Activated effector memory CD4-positive, alpha-beta T cell treated with anti-CD3 and anti-CD28 coated beads, Interleukin-2, amount 50 U/mL, for 16 hours (primary cell): ENCODE results near the gene YAF2.
A peak's percentile ranks its signal among the peaks of the same experiment; 100 is the strongest.
"Not testable (repeated sequence)": the region's sequence is repeated elsewhere in the genome, so short reads cannot be mapped to it uniquely, and the experiment has no call there.

Experiments
- DNase-seq: peaks from one replicate; pipeline ENCODE4 v3.0.0-alpha.2; 2020

Gene YAF2

DNA sequence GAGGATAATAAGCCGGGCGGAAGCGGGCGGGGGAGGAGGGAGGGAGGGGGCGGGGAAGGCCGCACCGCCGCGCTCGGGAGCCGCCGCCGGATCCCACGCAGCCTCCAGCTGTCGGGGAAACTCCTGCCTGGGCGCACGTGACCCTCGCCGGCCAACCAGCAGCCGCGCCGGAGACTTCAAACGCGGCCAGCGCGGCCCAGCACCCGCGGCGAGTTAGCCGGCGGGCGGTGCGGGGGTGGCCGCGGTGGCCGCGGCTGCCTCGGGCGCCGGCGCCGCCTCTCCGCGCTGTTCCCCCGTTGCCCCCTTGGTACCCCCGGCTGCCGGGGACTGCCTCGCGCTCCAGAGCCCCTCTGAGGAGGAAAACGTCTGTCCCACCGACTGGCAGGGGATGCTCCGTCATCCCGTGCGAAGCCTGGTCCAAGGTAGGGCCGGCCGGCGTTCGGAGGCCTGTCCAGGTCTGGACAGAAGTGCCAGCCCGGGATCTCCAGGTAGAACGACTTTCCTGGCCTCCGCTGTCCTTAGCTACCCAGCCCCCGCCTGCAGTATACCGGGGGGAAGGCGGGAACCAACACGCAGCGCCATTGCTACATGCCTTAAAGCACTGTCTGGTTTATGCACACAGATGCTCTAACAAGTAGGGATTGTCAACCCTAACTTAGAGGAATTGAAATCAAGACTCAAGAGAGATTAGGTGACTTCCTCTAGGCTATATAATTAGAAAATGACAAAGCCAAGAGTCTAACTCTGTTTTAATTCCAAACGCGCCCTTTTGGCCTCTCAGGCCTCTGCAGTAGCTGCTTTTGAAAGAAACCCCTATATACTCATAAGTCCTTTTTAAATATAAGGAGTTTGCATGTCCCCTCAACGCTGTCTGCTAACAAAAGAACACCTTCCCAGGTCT is at the start of gene YAF2:
Gene YAF2 (minus strand): TSS at position 9 of the 901 bp plus-strand sequence. CDS start 68 bp downstream, outside the sequence.
- DNase-seq, result peak; percentile 96

- DNase-seq, result no peak
These were observed 48.7 kb upstream of the YAF2 start for GRCh38 chr12:42286741-42287140.

DNA sequence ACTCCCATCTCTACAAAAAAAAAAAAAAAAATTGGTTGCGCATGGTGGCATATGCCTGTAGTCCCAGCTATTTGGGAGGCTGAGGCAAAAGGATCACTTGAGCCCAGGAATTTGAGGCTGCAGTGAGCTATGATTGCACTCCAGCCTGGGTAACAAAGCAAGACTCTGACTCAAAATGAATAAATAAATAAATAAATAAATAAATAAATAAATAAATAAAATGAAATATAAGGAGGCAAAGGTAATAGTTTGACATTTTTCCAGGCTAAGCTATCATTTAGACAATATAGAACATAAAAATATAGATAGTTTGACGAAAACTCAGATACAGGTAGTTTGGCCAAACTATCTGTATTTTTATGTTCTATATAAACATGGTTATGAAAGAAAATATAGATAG is 47.4 kb upstream of the YAF2 start:
- no peak for DNase-seq

DNA sequence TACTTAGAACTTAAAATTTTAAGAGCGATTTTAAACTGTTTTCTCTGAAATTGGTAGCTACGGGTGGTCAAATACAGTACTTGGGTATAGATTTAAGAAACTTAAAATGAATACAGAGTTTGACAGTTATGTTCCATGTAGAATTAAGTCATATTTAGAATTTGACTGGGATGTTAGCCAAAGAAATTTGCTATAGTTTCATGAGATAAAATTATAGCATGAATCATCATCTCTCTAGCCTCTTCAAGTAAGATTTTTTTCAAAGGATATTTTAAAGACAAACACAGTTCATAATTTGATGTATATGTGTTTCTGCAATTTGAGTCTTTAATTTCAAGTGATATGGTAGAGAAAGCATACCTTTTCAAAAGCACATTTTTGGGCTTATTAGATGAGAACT is 46.8 kb upstream of the YAF2 start:
- no peak for DNase-seq

DNA sequence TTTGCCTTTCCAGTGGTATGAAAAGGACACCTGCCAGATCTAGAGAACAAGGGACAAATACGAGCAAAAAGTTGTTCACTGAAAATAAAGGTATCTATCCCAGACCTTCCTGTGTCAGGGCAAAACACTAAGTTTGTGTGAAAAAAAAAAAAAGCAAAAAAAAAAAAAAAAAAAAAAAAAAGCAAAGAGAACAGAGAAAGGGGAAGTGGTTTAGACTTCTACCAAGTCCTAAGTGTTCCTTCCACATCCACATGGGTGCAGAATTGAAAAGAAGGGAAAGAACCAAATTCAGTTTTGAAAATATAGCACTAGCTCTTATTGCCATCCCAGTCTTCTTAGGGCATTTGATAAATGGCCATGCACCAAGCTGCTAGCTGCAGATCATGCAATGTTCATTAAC is 46.1 kb upstream of the YAF2 start:
- DNase-seq, result no peak

- DNase-seq, result no peak
These were observed 45.7 kb upstream of the YAF2 start for GRCh38 chr12:42283739-42284138.

DNA sequence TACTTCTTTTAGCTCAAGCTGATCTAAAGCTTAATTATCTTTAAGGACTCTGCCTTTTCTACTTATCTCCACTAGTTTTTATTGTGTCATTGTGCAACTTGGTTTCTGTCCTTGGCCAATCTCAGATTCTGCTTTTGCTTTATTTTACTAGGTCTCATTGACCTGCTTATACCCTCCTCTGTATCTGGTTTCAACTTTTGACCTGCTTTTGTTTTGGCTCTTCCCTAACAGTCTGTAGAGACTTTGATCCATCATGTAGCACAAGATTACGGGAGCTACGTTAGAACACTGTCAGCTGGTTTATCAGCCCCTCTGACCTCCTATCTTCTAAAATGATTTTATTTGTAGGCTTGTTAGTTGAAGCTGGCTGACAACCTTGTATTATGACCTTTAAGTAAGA is 44.2 kb upstream of the YAF2 start:
- DNase-seq, result no peak

DNA sequence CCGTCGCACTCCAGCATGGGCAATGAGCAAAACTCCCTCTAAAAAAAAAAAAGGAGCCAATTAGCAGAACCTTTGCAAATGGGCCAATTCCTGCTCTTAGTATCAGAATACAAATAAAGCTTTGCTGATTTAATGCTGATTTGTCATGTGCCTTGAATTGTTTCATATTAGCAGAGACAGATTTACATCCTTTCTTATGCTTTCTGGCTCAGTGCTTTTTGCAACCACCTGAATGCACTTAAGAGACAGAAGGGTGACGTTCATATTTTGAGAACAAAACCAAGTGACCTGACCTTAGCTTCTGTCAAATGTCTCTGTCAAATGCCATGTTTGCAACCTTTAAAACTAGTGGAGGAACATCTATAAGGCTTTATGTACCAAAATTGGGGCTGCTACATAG is 43.8 kb upstream of the YAF2 start:
- no peak for DNase-seq

- no peak for DNase-seq
These were observed 43.2 kb upstream of the YAF2 start for GRCh38 chr12:42281278-42281677.

DNA sequence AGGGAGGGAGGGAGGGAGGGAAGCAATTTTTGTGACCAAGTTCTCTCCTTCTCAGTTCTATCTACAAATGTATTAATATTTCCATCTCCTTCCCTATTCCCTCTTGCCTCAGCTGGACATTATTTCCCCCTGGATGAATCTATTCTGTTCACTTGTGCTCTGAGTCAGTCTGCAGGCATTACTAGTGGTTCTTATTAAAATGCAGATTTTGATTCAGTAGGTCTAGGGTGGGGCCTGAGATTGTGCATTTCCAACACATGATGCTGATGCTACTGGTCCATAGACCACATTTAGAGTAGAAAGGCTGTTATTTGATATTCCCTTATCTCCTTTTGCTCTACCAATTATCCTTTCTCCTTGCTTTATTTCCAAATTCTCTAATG is 40.1 kb upstream of the YAF2 start:
- no peak for DNase-seq

GRCh38 chr12:42277396-42278127 is 39.5 kb upstream of the YAF2 start:
- DNase-seq, result no peak

- no peak for DNase-seq
These were observed 37.5 kb upstream of the YAF2 start for GRCh38 chr12:42275499-42275898.

DNA sequence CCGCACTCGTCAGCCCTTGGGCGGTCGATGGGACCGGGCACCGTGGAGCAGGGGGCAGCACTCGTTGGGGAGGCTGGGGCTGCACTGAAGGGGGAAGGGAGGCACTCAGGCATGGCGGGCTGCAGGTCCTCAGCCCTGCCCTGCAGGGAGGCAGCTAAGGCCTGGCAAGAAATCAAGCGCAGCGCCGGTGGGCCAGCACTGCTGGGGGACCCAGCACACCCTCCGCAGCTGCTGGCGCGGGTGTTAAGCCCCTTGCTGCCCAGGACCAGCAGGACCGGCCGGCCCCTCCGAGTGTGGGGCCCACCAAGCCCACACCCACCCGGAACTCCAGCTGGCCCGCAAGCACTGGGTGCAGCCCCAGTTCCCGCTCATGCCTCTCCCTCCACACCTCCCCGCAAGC is 35.7 kb upstream of the YAF2 start:
- no peak for DNase-seq

DNA sequence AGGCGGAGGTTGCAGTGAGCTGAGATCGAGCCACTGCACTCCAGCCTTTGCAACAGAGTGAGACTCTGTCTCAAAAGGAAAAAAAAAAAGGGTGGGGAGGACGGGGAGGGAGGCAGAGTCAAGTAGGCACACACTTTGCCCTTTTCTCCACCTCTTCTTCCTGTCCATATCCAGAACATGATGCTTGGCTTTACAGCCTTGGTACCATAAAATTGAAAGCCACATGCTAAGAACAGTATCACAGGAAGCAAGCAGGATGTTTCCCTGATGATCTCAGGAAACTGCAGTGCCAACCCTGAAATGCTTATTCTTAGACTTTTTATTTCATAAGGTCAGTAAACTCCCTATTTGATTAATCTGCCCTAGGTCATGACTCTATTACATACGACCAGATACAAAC is 32.5 kb upstream of the YAF2 start:
- no peak for DNase-seq

DNA sequence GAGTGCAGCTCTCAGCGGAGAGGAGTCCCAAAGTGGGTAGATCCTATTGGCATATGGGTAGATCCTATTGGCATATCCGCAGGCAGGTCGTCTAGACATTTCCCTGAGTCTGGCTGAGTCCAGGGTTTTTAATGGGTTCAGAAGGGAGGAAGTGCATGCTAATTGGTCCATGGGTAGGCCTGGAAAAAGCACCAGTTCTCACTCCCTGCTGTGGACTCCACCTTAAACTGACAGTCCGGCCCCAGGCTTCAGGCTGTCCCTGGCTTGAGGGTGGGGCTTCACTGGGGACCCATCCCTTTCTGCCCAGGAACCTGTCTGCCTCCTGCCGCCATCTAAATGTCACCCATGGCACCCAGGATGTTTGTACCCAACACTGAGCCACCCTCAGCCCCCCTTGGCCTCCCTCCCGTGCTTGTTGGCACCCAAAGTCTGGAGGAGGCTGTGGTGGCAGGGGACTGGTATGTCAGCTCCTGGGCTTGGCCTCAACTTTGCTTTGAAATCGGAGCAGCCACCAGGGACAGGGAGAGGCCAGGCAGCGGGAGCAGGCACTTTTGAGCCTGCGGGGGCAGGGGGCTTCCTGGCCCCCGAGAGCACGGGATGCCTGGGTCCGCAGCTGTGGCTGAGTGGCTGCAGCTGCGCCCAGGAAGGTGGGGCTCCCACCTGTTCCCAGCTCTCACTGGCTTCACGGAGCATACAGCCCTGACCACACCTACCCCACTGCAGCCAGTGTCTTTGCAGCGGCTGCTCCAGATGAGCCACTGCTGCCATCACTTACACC is 29.6 kb upstream of the YAF2 start:
- no peak for DNase-seq

- no peak for DNase-seq
These were observed 28.7 kb upstream of the YAF2 start for GRCh38 chr12:42266579-42267230.

DNA sequence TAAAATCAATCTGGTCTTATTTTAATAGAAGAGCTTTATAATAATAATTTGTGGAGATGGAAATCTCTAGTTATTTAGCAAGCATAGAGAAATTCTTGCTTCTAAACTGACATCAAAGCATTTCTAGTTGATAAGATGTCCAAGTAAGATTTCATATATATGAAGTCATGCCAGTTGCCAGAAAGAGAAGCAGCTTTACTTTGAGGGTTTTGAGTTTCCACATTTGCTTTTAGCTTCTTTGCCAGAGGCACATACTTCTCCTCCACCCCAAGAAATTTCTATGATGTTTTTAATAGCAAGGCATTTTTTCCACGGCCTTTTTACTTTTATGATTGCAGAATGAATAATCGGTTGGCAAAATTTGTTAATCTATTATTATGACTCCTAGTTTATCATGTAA is 24.2 kb upstream of the YAF2 start:
- no peak for DNase-seq

DNA sequence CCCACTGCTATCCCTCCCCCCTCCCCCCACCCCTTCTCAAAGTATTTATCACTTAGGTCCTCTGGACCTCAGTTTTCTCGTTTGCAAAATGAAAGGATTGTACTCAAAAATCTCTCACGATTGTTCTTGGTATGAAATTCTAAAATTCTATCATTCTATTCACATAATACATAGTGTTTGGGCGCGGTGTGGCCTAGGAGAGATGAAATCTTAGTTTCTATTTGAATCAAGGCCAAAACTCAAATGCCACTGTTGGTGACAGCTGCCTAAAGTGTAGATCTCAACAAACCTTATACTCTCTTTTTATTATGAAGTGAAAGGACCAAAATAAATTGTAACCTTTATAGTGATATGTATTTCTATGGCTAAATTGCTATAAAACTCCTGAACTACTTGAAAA is 23.7 kb upstream of the YAF2 start:
- DNase-seq, result no peak

GRCh38 chr12:42260518-42260917 is 22.5 kb upstream of the YAF2 start:
- DNase-seq, result no peak

DNA sequence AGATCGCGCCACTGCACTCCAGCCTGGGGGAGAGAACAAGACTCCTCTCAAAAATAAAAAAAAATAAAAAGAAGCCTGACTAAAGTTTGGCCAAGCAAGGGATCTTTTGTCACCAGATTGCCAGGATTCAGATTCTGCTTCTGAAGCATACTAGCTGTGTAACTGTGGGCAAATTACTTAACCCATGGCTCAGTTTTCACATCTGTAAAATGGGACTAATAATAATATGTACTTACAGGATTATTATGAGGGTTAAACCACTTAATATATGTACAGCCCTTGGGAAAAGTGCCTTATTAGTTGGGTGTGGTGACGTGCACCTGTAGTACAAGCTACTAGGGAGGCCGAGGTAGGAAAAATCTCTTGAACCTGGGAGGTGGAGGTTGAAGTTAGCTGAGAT is 21.7 kb upstream of the YAF2 start:
- DNase-seq, result no peak

DNA sequence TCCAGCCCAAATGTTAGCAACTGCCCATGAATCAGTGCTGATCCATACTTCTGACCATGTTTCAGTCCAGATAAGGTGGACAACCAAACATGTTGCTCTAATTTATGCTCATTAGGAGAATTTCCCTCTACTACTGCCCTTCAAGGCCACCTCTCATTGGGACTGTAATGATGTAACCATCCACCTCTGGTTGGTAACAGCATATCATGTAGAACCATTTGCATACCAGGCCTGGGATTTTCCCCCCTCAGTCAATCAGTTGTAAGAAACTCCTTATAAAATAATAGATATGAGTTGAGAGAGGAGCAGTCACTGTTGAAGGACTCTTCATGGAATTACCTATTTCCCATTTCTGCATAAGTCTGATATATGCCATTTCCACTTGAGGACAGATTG is 17.8 kb upstream of the YAF2 start:
- no peak for DNase-seq

DNA sequence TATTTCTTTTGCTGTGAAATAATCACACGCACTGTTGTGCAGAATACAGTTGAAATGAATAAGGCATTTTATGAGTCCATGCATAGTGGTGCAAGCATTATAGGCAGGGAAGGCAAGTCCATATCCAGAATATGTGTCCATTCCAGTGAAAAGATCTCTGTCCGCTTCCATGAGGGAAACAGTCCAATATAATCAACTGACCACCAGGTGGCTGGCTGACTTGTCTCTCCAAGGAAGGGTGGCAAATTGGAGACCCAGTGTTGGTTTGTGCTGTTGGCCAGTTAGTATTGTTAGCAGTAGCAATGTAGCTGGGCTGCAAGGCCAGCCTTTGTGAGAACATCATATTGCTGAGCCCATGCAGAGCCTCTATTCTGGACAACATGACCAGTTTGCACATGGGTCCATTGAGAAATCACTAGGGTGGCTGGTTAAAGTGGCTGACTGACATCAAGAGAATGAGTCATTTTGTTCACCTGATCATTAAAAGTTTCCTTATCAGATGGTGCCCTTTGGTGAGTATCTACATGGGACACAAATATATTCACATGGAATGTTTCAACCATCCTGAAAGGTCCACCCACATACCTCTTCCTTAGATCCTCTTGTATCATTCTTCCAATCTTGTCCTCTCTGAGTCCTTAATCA is 17.3 kb upstream of the YAF2 start:
- no peak for DNase-seq

GRCh38 chr12:42252645-42253044 is 14.6 kb upstream of the YAF2 start:
- not testable (repeated sequence) for DNase-seq
